Spleen (tissue), 11 donors: ENCODE data around the gene RPL3. TPM values are rescaled to one million over a fixed set of nuclear protein-coding genes. Genes with fewer than 3 reads are reported as not detected.
A peak's percentile ranks its signal among the peaks of the same experiment; 100 is the strongest.

ENCODE experiments used
- DNase-seq: peaks from one replicate; pipeline ENCODE4 v3.0.0-alpha.2; 2020
- H3K27ac ChIP-seq, 8 donors: fragments of 200-600 bp; sonication (generic) in 7 of 8; 1 replicate in 4 of 8; 2 replicates in 4 of 8; pipeline versions ENCODE4 v1.5.0 to v1.8.0; 2016 to 2021; ENCODE audit warnings: inconsistent platforms in 4 of 8, mild to moderate bottlenecking in 4 of 8, moderate library complexity in 1 of 8
- H3K27me3 ChIP-seq, 7 donors: fragments of 200-600 bp; sonication (generic) in 6 of 7; replicated peaks in 1 of 7; 1 replicate in 4 of 7; 2 replicates in 3 of 7; pipeline versions ENCODE4 v1.5.0 to v1.8.0; 2016 to 2021; ENCODE audit warnings: inconsistent platforms in 3 of 7, mild to moderate bottlenecking in 1 of 7
- H3K36me3 ChIP-seq, 6 donors: fragments of 200-600 bp; sonication (generic) in 5 of 6; 1 replicate in 4 of 6; 2 replicates in 2 of 6; pipeline versions ENCODE4 v1.5.0 to v1.8.0; 2016 to 2021; ENCODE audit warnings: inconsistent platforms in 2 of 6
- H3K4me1 ChIP-seq, 6 donors: fragments of 200-600 bp; sonication (generic) in 5 of 6; 1 replicate in 3 of 6; 2 replicates in 3 of 6; pipeline versions ENCODE4 v1.5.0 to v1.8.0; 2016 to 2021; ENCODE audit warnings: inconsistent platforms in 3 of 6
- H3K4me3 ChIP-seq, 8 donors: fragments of 200-600 bp; sonication (generic) in 7 of 8; 1 replicate in 4 of 8; 2 replicates in 4 of 8; pipeline versions ENCODE4 v1.5.0 to v1.8.0; 2016 to 2021; ENCODE audit warnings: inconsistent platforms in 4 of 8, mild to moderate bottlenecking in 4 of 8, moderate library complexity in 2 of 8
- H3K9me3 ChIP-seq, 8 donors: fragments of 200-600 bp; sonication (generic) in 7 of 8; 1 replicate in 4 of 8; 2 replicates in 4 of 8; pipeline versions ENCODE4 v1.5.0 to v1.8.0; 2016 to 2021; ENCODE audit warnings: inconsistent platforms in 4 of 8
- CTCF ChIP-seq, 11 experiments: fragments of 200-600 bp in 7 of 11; fragments of 450-650 bp in 4 of 11; sonication (generic) in 4 of 11; IDR thresholded peaks in 8 of 11; conservative IDR thresholded peaks in 3 of 11; 1 replicate in 7 of 11; 2 replicates in 4 of 11; pipeline versions ENCODE4 v1.4.0 to v1.8.0; 2016 to 2021; ENCODE audit warnings: antibody characterized with exemption in 11 of 11, inconsistent platforms in 4 of 11, mild to moderate bottlenecking in 1 of 11
- POLR2A ChIP-seq, 3 donors: fragments of 450-650 bp; IDR thresholded peaks; one replicate each; pipeline ENCODE4 v1.5.1; 2017; ENCODE audit warnings: antibody characterized with exemption in 3 of 3, mild to moderate bottlenecking in 1 of 3
- POLR2AphosphoS5 ChIP-seq, 3 donors: sonication (generic); formaldehyde crosslinking; IDR thresholded peaks; one replicate each; pipeline ENCODE4 v1.5.1; 2017; ENCODE audit warnings: antibody characterized with exemption in 3 of 3
- WGBS, 5 donors: extraction: QIAGEN DNeasy Blood & Tissue Kit in 3 of 5; methylation state at CpG; one replicate each; pipeline versions ENCODE4 v1.1.5 to v1.1.7; 2013 to 2018; 5-methylcytosine and 5-hydroxymethylcytosine counted together
- intact Hi-C: fragments of 100-400 bp; cut with DNase I; formaldehyde crosslinking; loops from one replicate; pipeline ENCODE4 v1.15.0; 2023; ENCODE audit warnings: low total_unique reads
- polyA plus RNA-seq, 3 donors: library from polyadenylated mRNA; stranded (reverse); fragments of 200-250 nt; gene quantifications; one replicate each; pipeline ENCODE4 v1.2.1, GENCODE V29; 2013
- total RNA-seq, 7 donors: library from RNA; depleted of rRNA in 3 of 7; stranded (reverse); fragments of >200 nt in 3 of 7; fragmentation: NEBNext Ultra II Directional in 4 of 7; extraction: Animal tissue kit (Norgen Biotek cat#: 25700) in 4 of 7; gene quantifications; one replicate each; pipeline versions ENCODE4 v1.1.0 to v1.2.1, GENCODE V29; 2016 to 2021
- donor health status: healthy with polysubstance abuse.
- donor health status: DM: no; HTN: no; CAD: no; lungs with moderate emphysema.
- donor health status: DM: no; HTN: no; CAD: no.
- donor health status: Bipolar disorder and iron deficiency.
- donor health status: healthy.
- donor health status: DM: no; HTN: no; CAD: no.
- donor health status: DM: yes; HTN: yes; CAD: no.

Gene RPL3
- total and polyA plus RNA-seq, 10 donors: 1,607 to 6,240 (median 1,995) TPM

GRCh38 chr22:39317775-39318506 is 1.5 kb downstream of the RPL3 start:
- H3K36me3 ChIP-seq: peaks cover 14 to 55% (median 51%) of the 10 kb centered on the region in 6 donors
- intact Hi-C loops: loop anchor here (5.0 to 10.0 kb wide), 2 partner anchors 303 to 446 kb away; partner anchors contain the start of genes APOBEC3C and CBX6
- H3K4me3 ChIP-seq: peak overlapping the region; percentile 51 to 87 (median 61)
- no peak for DNase-seq
- peaks cover 49 to 73% (median 64%) of the 10 kb centered on the region in 6 donors for H3K4me1 ChIP-seq
- TF ChIP-seq CTCF (IDR thresholded peaks at IDR 0.05 in 8 of 11, conservative IDR thresholded peaks at IDR 0.05 in 3 of 11): no peak
- TF ChIP-seq POLR2AphosphoS5 (IDR thresholded peaks at IDR 0.05): peak in 2 of 3 donors; percentile 12 to 19
- no peaks in the 10 kb centered on the region for H3K9me3 ChIP-seq
- WGBS, 5 donors: 25 to 43% (median 37%) methylated on average over 8 to 9 of the region's 9 CpGs
- H3K27me3 ChIP-seq: no peaks in the 10 kb centered on the region
- H3K27ac ChIP-seq: peak overlapping the region in 5 of 8 donors; percentile 93 to 100 (median 98)

- DNase-seq: no peak
- H3K27ac ChIP-seq: peak overlapping the region in 4 of 8 donors; percentile 93 to 100 (median 98)
- intact Hi-C loops: loop anchor here (5.0 to 10.0 kb wide), 2 partner anchors 302 to 445 kb away; partner anchors contain the start of genes APOBEC3C and CBX6
- H3K4me1 ChIP-seq: peaks cover 52 to 80% (median 69%) of the 10 kb centered on the region in 6 donors
- no peaks in the 10 kb centered on the region for H3K9me3 ChIP-seq
- no peaks in the 10 kb centered on the region for H3K27me3 ChIP-seq
- no peak for TF ChIP-seq POLR2A (IDR thresholded peaks at IDR 0.05)
- TF ChIP-seq POLR2AphosphoS5 (IDR thresholded peaks at IDR 0.05): no peak
- TF ChIP-seq CTCF (IDR thresholded peaks at IDR 0.05 in 8 of 11, conservative IDR thresholded peaks at IDR 0.05 in 3 of 11): no peak
- peak overlapping the region in 6 of 8 donors; percentile 51 to 87 (median 59) for H3K4me3 ChIP-seq
- H3K36me3 ChIP-seq: peaks cover 14 to 62% (median 58%) of the 10 kb centered on the region in 6 donors
- 45 to 65% (median 47%) methylated on average over 9 of the region's 9 CpGs for WGBS, 5 donors
Measured at GRCh38 chr22:39317084-39317774, 2.2 kb downstream of the RPL3 start.

- H3K4me3 ChIP-seq: peak overlapping the region in 4 of 8 donors; percentile 51 to 87 (median 60)
- peak overlapping the region in 5 of 8 donors; percentile 1 to 100 (median 97) for H3K27ac ChIP-seq
- H3K9me3 ChIP-seq: no peaks in the 10 kb centered on the region
- H3K36me3 ChIP-seq: peaks cover 14 to 69% (median 65%) of the 10 kb centered on the region in 6 donors
- H3K27me3 ChIP-seq: no peaks in the 10 kb centered on the region
- peak; percentile 87 for DNase-seq
- WGBS, 5 donors: 37 to 58% (median 50%) methylated on average over 12 to 17 of the region's 17 CpGs
- TF ChIP-seq CTCF (IDR thresholded peaks at IDR 0.05 in 8 of 11, conservative IDR thresholded peaks at IDR 0.05 in 3 of 11) (peak; percentile 69 to 90 (median 84)), POLR2A (IDR thresholded peaks at IDR 0.05) (no peak), POLR2AphosphoS5 (IDR thresholded peaks at IDR 0.05) (peak; percentile 56 to 63 (median 59))
- intact Hi-C loops: loop anchor here (5.0 to 10.0 kb wide), 2 partner anchors 302 to 444 kb away; partner anchors contain the start of genes APOBEC3C and CBX6
- H3K4me1 ChIP-seq: peaks cover 52 to 87% (median 73%) of the 10 kb centered on the region in 6 donors
Measured at GRCh38 chr22:39316440-39317083, 2.9 kb downstream of the RPL3 start.
